K562 (cell line): ENCODE results near the gene SNIP1. TPM values are rescaled to one million over a fixed set of nuclear protein-coding genes. Genes with fewer than 3 reads are reported as not detected.

ENCODE experiments used
- BHLHE40 ChIP-seq: IDR thresholded peaks from 2 replicates; pipeline ENCODE4 v1.6.1; 2011; ENCODE audit warnings: low read length, improper control_type of control experiment
- CC2D1A ChIP-seq: fragments of 450-650 bp; IDR thresholded peaks from 2 replicates; pipeline ENCODE4 v1.6.1; 2017; ENCODE audit warnings: mild to moderate bottlenecking
- CHD1 ChIP-seq: fragments of 200-600 bp; sonication (generic); IDR thresholded peaks from one replicate; pipeline ENCODE4 v1.6.1; 2012; ENCODE audit warnings: mild to moderate bottlenecking, moderate library complexity, low read length, inconsistent platforms
- CTBP1 ChIP-seq: fragments of 450-650 bp; IDR thresholded peaks from 2 replicates; pipeline ENCODE4 v1.6.1; 2016; ENCODE audit warnings: borderline replicate concordance
- DPF2 ChIP-seq: fragments of 450-650 bp; IDR thresholded peaks from 2 replicates; pipeline ENCODE4 v1.6.1; 2016
- GABPA ChIP-seq: fragments of 200-800 bp; sonication (Bioruptor generic); conservative IDR thresholded peaks from 2 replicates; pipeline ENCODE4 v1.6.1; 2016; ENCODE audit warnings: low read depth, missing genetic modification characterization, missing compliant biosample characterization
- HDGF ChIP-seq: fragments of 450-650 bp; IDR thresholded peaks from 2 replicates; pipeline ENCODE4 v1.6.1; 2016
- ID3 ChIP-seq, 2 experiments: fragments of 250-450 bp in 1 of 2; fragments of 450-650 bp in 1 of 2; sonication (Bioruptor Pico) in 1 of 2; IDR thresholded peaks; 2 replicates each; pipeline versions ENCODE4 v1.6.1 to v1.8.0; 2016 to 2021; ENCODE audit warnings: mild to moderate bottlenecking in 2 of 2, moderate library complexity in 2 of 2, missing compliant biosample characterization in 1 of 2, missing genetic modification characterization in 1 of 2
- LARP7 ChIP-seq: fragments of 450-650 bp; IDR thresholded peaks from 2 replicates; pipeline ENCODE4 v1.6.1; 2016
- NEUROD1 ChIP-seq: fragments of 150-350 bp; IDR thresholded peaks from 2 replicates; pipeline ENCODE4 v1.6.1; 2014; ENCODE audit warnings: borderline replicate concordance, low read length, low read depth; ENCODE audit not compliant: partially characterized antibody
- NRF1 ChIP-seq, 2 experiments: fragments of 450-650 bp; IDR thresholded peaks in 1 of 2; conservative IDR thresholded peaks in 1 of 2; 2 replicates each; pipeline ENCODE4 v1.6.1; 2014; ENCODE audit warnings: mild to moderate bottlenecking in 2 of 2
- POLR2H ChIP-seq: IDR thresholded peaks from 2 replicates; pipeline ENCODE4 v1.6.1; 2016; ENCODE audit warnings: missing genetic modification characterization, low read depth, mild to moderate bottlenecking, control low read depth, missing compliant biosample characterization, moderate library complexity
- SIX5 ChIP-seq, 2 experiments: IDR thresholded peaks; 2 replicates each; pipeline ENCODE4 v1.6.1; 2011; ENCODE audit warnings: low read length in 2 of 2, borderline replicate concordance in 1 of 2, low read depth in 1 of 2, mild to moderate bottlenecking in 1 of 2, moderate library complexity in 1 of 2; ENCODE audit not compliant: insufficient read depth in 1 of 2
- SLC30A9 ChIP-seq: fragments of 250-450 bp; sonication (Bioruptor Pico); IDR thresholded peaks from 2 replicates; pipeline ENCODE4 v1.8.0; 2022; ENCODE audit warnings: mild to moderate bottlenecking, moderate library complexity
- SMARCA5 ChIP-seq: fragments of 450-650 bp; IDR thresholded peaks from 2 replicates; pipeline ENCODE4 v1.6.1; 2016
- THAP12 ChIP-seq: fragments of 250-450 bp; sonication (Bioruptor Pico); IDR thresholded peaks from 2 replicates; pipeline ENCODE4 v1.9.0; 2021; ENCODE audit warnings: mild to moderate bottlenecking, inconsistent platforms
- YBX1 ChIP-seq: fragments of 450-650 bp; IDR thresholded peaks from 2 replicates; pipeline ENCODE4 v1.7.1; 2016; ENCODE audit warnings: mild to moderate bottlenecking
- ZEB2 ChIP-seq: fragments of 450-650 bp; IDR thresholded peaks from 2 replicates; pipeline ENCODE4 v1.6.1; 2016
- ZNF134 ChIP-seq: fragments of 250-450 bp; sonication (Bioruptor Pico); conservative IDR thresholded peaks from 2 replicates; pipeline ENCODE4 v1.4.0; 2020
- ZNF143 ChIP-seq: sonication (generic); formaldehyde crosslinking; IDR thresholded peaks from 2 replicates; pipeline ENCODE4 v1.9.0; 2022; ENCODE audit warnings: mild to moderate bottlenecking, missing genetic modification reagents
- ZNF316 ChIP-seq: fragments of 450-650 bp; IDR thresholded peaks from 2 replicates; pipeline ENCODE4 v1.6.1; 2016
- ZNF75A ChIP-seq: fragments of 450-650 bp; formaldehyde crosslinking; IDR thresholded peaks from 2 replicates; pipeline ENCODE4 v1.4.0; 2020; ENCODE audit warnings: mild to moderate bottlenecking
- ZNF76 ChIP-seq: fragments of 250-450 bp; sonication (Bioruptor Pico); IDR thresholded peaks from 2 replicates; pipeline ENCODE4 v1.4.0; 2020; ENCODE audit warnings: mild to moderate bottlenecking, moderate library complexity, borderline replicate concordance
- polyA plus RNA-seq, 8 experiments: library from polyadenylated mRNA; depleted of rRNA in 4 of 8; stranded (reverse) in 5 of 8; unstranded in 3 of 8; fragments of >200 nt; fragmentation: Nextera tagmentation in 2 of 8; fragmentation: Illumina TruSeq in 1 of 8; extraction: Ambion mirVana in 2 of 8; extraction: Trizol in 1 of 8; gene quantifications; 2 replicates each; pipeline versions ENCODE4 v1.2.1 to v1.2.3, GENCODE V29; 2011 to 2014; ENCODE audit warnings: inconsistent platforms in 1 of 8, missing spikeins in 1 of 8
- total RNA-seq, 7 experiments: library from RNA; depleted of rRNA in 6 of 7; stranded (reverse); fragments of >200 nt in 6 of 7; fragmentation: Illumina TruSeq in 2 of 7; extraction: Trizol in 2 of 7; gene quantifications; 2 replicates each; pipeline versions ENCODE4 v1.2.1 to v1.2.3, GENCODE V29; 2011 to 2021; ENCODE audit warnings: low replicate concordance in 1 of 7
- TF ChIP-seq, protein P1 (sequence below): fragments of 250-450 bp; sonication (Bioruptor Pico); IDR thresholded peaks from 2 replicates; pipeline ENCODE4 v1.9.0; 2021; ENCODE audit warnings: mild to moderate bottlenecking
- TF ChIP-seq, protein P2 (sequence below): sonication (generic); formaldehyde crosslinking; IDR thresholded peaks from 2 replicates; pipeline ENCODE4 v1.5.0; 2020; ENCODE audit warnings: missing genetic modification reagents
- TF ChIP-seq, protein P3 (sequence below): fragments of 250-450 bp; sonication (Bioruptor Pico); IDR thresholded peaks from 2 replicates; pipeline ENCODE4 v1.4.0; 2020

The SNIP1 gene
- total and polyA plus RNA-seq, 9 of the 15 experiments (the other 6 are each of a cell fraction or from before 2014, with no cell fraction given), result 2.9 to 25.9 (median 14.6) TPM

DNA sequence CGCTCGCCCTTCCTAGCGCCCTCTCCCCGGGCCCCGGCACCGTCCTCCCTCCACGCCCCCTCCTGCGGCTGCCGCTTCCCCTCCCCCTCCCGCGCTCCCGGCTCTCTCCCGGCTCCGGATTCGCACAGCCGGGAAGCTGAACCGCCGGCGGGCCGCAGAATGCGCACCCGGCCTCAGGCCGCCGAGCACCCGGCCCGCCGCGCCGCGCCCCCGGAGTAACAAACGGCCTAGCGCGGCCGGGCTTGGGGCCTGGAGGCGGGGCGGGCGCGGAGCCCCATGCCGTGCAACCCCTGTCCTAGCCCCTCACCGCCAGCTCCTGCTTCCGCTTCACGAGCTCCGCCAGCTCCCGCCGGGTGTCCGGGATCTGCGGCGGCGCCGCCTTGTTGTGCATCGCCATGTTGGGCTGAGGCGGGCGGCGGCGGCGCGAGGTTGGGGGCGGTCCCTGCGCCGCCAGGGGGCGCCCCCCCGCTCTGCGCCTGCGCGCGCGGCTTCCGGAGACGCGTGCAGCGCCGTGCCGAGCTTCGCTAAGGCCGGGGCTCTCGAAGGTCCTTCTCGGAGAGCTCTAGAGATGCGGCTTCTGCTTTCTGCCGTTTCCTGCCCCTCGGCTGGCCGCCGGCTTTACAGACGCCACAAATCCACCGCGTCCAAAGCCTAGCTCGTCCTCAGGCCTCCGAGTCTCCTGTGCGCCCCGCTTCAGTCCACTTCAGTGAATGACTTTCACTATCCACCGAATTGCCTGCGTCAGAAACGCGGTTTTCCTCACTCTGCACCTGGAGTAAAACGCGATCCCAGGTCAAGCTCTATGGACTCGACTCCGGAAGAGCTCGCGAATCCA is 39.5 kb downstream of the SNIP1 start, which contains the start of gene MEAF6 (continued):
- TF ChIP-seq YBX1, result no peak
- TF ChIP-seq, protein P1, sequence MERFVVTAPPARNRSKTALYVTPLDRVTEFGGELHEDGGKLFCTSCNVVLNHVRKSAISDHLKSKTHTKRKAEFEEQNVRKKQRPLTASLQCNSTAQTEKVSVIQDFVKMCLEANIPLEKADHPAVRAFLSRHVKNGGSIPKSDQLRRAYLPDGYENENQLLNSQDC, result no peak
- TF ChIP-seq ZNF75A (CRISPR knock-in tag), result no peak
- TF ChIP-seq, protein P2, sequence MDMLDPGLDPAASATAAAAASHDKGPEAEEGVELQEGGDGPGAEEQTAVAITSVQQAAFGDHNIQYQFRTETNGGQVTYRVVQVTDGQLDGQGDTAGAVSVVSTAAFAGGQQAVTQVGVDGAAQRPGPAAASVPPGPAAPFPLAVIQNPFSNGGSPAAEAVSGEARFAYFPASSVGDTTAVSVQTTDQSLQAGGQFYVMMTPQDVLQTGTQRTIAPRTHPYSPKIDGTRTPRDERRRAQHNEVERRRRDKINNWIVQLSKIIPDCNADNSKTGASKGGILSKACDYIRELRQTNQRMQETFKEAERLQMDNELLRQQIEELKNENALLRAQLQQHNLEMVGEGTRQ, result no peak
- peak; percentile 98 for TF ChIP-seq CTBP1
- no peak for TF ChIP-seq SMARCA5
- no peak for TF ChIP-seq ZNF134 (CRISPR knock-in tag)
- TF ChIP-seq THAP12 (CRISPR knock-in tag), result peak; percentile 91
- peak; percentile 96 to 97 for TF ChIP-seq NRF1 (conservative IDR thresholded peaks at IDR 0.05 in 1 of 2, IDR thresholded peaks at IDR 0.05 in 1 of 2)
- TF ChIP-seq SLC30A9 (CRISPR knock-in tag), result no peak
- TF ChIP-seq, protein P3, sequence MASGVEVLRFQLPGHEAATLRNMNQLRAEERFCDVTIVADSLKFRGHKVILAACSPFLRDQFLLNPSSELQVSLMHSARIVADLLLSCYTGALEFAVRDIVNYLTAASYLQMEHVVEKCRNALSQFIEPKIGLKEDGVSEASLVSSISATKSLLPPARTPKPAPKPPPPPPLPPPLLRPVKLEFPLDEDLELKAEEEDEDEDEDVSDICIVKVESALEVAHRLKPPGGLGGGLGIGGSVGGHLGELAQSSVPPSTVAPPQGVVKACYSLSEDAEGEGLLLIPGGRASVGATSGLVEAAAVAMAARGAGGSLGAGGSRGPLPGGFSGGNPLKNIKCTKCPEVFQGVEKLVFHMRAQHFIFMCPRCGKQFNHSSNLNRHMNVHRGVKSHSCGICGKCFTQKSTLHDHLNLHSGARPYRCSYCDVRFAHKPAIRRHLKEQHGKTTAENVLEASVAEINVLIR, result 0 out of 2 replicates have a peak, but pooled peaks have one; percentile 45
- peak; percentile 15; the same call in 1 of the 2 replicates for TF ChIP-seq ZNF316
- peak; percentile 65 for TF ChIP-seq GABPA
- TF ChIP-seq ZEB2, result peak; percentile 68; the same call in 1 of the 2 replicates
- no peak for TF ChIP-seq HDGF
- no peak; a peak in 1 of 4 replicates for TF ChIP-seq SIX5 (IDR thresholded peaks at IDR 0.05; ENCODE audit: borderline replicate concordance in 1 of 2, insufficient read depth in 1 of 2, low read depth in 1 of 2, low read length in 2 of 2)
- TF ChIP-seq ZNF76 (CRISPR knock-in tag), result no peak
- TF ChIP-seq DPF2, result no peak
- TF ChIP-seq BHLHE40, result peak; percentile 88
- no peak for TF ChIP-seq CC2D1A
- no peak for TF ChIP-seq ZNF143 (CRISPR knock-in tag)
- no peak for TF ChIP-seq LARP7
- no peak for TF ChIP-seq ID3 (CRISPR knock-in tag; IDR thresholded peaks at IDR 0.05)
- peak; percentile 87 for TF ChIP-seq ID3 (tag; IDR thresholded peaks at IDR 0.05)
- peak; percentile 56; the same call in 1 of the 2 replicates for TF ChIP-seq POLR2H (tag)
- TF ChIP-seq CHD1, result no peak
- TF ChIP-seq NEUROD1, result peak; percentile 51
